Eye (tissue), 1 donor: ENCODE results near the gene ZC3HAV1.
"Not testable (repeated sequence)": the region's sequence is repeated elsewhere in the genome, so short reads cannot be mapped to it uniquely, and the experiment has no call there.

Experiments used
- DNase-seq: peaks from one replicate; pipeline ENCODE4 v3.0.0-alpha.2; 2015

The ZC3HAV1 gene

DNA sequence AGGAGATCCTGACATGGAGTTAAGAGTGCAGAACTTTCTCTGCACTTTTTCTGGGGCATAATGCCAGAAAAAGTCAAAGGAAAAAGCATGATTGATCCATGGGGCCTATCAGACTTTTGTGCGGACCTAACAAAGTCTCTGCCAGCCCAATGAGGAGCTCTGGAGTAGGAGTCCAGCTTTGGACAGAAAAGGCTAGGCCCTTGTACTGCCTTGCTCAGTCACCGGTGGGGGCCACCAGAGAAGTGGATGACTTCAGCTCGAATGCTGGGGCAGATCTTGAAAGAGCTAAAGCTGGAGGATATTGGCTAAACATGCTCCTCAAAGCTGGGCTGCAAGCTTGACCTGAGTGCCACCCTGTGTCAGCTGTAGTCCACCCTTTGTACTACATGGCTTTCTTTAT is 2.8 kb upstream of the ZC3HAV1 start:
- DNase-seq, result no peak

DNA sequence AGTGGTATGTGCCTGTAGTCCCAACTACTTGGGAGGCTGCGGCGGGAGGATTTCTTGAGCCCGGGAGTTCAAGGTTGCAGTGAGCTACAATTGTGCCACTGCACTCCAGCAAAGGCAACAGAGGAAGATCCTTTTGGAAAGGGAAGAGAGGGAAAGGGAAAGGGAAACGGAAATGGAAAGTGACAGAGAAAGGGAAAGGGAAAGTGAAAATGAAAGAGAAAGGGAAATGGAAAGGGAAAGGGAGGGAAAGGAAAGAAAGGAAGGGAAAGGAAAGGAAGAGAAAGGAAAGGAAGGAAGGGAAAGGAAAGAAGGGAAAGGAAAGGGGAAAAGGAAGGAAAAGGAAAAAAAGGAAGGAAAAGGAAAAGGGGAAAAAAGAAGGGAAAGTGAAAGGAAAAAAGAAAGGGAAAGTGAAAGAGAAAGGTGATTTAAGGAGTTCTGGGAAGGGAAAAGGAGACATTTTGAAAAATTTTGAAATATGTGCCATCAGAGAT is 2.3 kb upstream of the ZC3HAV1 start:
- no peak for DNase-seq

DNA sequence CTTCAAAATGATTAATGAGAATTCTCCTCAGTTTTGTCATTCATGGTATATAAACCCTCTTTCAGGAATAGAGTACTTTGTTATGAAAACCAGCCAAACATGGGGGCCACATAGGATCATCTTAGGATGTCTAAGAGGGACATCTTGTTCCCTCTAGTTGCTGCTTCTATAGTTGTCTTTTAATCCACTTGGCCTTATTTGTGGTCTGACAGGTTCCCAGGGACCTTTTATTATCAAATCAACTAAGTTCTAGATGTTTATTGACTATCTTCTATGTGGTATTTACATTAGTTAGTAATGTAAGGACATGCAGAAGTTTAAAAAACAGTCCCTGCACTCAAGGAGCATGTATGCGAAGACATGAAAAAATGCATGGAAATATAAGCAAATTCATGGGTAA is 1.6 kb upstream of the ZC3HAV1 start:
- no peak for DNase-seq

GRCh38 chr7:139109983-139110411 is 477 bp upstream of the ZC3HAV1 start:
- DNase-seq, result no peak

GRCh38 chr7:139108266-139109187 is 993 bp downstream of the ZC3HAV1 start:
- DNase-seq, result peak; percentile 45

- no peak for DNase-seq
Measured at GRCh38 chr7:139106959-139107358, 2.6 kb downstream of the ZC3HAV1 start.

DNA sequence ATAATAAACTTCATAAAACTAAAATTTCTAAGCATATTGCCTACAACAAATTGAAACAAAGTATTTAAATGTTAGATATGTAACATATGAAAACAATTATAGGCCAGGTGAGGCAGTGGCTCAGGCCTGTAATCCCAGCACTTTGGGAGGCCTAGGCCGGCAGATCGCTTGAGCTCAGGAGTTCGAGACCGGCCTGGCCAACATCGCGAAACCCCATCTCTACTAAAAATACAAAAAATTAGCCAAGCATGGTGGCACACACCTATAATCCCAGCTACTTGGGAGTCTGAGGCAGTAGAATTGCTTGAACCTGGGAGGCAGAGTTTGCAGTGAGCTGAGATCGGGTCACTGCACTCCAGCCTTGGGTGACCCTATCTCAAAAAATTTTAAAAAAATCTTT is 3.3 kb downstream of the ZC3HAV1 start:
- DNase-seq, result not testable (repeated sequence)

GRCh38 chr7:139105484-139105883 is 4.0 kb downstream of the ZC3HAV1 start:
- no peak for DNase-seq

- no peak for DNase-seq
Measured at GRCh38 chr7:139104091-139104450, 5.4 kb downstream of the ZC3HAV1 start.

DNA sequence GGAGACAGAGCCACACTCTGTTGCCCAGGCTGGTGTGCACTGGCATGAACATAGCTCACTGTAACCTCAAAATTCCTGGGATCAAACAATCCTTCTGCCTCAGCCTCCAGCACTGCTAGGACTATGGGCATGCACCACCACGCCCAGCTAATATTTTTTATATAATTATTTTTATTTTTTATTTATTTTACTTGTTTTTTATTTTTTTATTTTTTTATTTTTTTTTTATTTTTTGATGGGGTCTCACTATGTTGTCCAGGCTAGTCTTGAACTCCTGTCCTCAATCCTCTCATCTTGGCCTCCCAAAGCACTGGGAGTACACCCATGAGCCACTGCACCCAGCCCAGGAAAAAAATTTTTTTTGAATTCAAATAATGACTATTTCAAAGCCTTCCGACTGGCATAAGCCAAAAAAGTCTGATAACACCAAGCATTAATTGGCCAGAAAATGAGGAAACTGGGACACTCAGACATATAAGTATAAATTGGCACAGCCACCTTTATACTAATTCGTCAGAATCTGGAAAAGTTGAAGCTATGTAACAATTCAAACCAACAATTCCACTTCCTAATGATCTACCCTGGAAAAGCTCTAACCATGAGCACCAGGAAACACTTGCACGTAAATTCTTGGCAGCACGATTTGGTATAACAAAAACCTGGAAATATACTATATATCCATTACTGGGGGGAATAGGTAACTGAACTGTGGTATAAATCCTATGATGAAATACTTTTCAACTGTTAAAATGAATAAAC is 6.3 kb downstream of the ZC3HAV1 start:
- no peak for DNase-seq

DNA sequence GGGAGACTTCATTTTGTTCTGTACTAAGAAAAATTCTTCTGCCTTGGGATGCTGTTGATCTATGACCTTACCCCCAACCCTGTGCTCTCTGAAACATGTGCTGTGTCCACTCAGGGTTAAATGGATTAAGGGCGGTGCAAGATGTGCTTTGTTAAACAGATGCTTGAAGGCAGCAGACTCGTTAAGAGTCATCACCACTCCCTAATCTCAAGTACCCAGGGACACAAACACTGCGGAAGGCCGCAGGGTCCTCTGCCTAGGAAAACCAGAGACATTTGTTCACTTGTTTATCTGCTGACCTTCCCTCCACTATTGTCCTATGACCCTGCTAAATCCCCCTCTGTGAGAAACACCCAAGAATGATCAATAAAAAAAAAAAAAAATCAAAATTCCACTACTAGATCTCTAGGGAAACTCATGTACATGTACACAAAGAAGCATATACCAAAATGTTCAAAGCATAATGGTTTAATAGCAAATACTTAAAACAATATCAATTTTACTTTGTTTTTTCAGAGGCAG is 7.8 kb downstream of the ZC3HAV1 start:
- not testable (repeated sequence) for DNase-seq

GRCh38 chr7:139099172-139099947 is 10.2 kb downstream of the ZC3HAV1 start:
- DNase-seq, result no peak

DNA sequence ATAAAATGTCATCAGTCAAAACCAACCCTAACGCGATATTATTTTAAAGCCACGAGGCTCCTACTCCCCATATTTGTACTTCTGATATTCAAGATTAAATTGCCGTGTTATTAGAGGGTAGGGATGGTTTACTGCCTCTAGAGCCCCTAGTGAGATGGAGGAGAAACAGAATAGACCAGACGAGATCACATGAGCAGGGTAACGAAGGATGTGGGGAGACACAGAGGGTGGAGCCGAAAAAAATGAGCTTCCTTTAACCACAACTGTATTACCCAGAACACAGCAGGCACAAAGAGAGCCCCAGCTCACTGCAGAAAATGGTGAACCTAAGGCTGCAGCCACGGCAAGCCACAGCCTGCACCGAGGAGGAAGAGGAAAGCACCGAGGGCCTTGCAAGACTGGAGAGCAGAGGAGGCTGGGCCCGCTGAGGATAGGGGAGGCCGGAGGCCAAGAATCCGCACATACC is 14.3 kb downstream of the ZC3HAV1 start:
- DNase-seq, result no peak

DNA sequence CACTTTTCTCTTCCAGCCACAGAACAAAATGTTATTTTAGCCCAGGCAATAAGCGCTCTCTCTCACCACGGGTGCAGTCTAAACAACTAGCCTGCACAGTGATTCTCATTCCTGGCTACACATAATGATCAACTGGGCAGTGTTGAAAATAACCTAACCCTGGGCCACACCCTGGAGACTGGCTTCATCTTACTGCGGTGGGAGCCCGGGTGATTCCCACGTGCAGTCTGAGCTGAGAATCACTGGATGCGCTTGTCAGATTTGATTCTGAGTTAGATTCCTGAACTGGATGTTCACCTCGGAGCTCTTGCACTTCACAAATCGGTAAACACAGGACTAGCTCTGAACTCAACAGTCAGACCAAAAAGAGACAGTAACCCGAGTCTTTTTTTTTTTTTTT is 14.9 kb downstream of the ZC3HAV1 start:
- DNase-seq, result no peak

- no peak for DNase-seq
Measured at GRCh38 chr7:139094030-139094429, 15.5 kb downstream of the ZC3HAV1 start.

DNA sequence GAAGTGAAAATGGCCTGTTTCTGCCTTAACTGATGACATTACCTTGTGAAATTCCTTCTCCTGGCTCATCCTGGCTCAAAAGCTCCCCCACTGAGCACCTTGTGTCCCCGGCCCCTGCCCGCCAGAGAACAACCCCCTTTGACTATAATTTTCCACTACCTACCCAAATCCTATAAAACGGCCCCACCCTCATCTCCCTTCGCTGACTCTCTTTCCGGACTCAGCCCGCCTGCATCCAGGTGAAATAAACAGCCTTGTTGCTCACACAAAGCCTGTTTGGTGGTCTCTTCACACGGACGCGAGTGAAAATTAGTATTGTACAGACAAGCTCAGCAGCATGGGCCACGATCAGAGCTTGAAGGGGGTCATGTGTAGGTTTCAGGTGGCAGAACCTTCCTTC is 16.0 kb downstream of the ZC3HAV1 start:
- DNase-seq, result not testable (repeated sequence)

DNA sequence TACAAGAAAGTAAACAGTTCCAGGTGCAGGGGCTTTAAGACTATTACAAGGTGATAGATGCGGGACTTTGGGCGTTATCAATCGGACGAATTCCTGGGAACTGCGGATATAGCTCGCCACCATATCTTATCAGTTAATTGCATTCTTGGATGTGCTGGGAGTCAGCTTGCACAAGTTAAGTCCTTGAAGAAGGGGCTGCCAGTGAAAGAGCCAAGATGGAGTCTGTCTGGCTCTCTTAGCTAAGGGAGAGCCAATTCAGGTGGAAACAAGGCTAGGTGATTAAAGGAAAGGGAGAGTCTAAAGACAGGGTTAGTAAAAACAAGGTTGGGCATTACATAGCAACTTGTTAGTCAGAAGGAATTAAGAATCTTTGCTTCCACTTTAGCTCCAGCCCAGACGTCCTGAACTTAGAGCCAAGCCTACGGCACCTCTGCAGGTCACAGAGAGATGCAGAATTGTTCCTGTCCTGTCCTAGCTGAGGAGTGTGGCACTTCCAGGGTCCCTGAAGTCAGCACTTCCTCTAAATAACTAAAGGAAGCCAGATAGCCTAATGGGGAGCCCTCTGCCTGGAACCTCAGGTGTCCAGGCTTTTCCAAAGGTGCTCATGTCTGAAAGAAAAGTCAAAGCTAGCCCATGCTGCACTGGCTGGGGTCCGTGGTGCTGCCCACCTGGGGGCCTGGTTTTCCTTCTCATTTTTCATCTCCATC is 17.3 kb downstream of the ZC3HAV1 start:
- no peak for DNase-seq

- DNase-seq, result no peak
Measured at GRCh38 chr7:139091677-139091996, 17.9 kb downstream of the ZC3HAV1 start.

- no peak for DNase-seq
Measured at GRCh38 chr7:139089118-139089517, 20.4 kb downstream of the ZC3HAV1 start.

DNA sequence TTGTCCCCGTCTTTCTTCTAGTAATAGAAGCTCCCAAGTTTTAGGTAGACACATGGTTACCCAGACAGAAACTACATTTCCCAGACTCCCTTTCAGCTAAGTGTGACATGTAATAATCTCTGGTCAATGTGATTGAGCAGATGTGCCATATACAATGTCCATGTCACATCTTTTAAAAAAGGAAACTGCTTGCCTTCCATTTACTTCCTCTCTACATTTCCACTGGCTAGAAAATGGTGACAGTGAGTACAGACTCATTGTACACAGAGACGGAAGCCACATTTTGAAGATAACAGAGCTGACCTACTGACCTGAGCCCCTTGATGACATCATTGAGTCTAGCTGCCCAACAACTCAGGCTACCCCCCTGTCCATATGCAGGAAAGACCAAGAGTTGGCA is 21.3 kb downstream of the ZC3HAV1 start:
- DNase-seq, result no peak

DNA sequence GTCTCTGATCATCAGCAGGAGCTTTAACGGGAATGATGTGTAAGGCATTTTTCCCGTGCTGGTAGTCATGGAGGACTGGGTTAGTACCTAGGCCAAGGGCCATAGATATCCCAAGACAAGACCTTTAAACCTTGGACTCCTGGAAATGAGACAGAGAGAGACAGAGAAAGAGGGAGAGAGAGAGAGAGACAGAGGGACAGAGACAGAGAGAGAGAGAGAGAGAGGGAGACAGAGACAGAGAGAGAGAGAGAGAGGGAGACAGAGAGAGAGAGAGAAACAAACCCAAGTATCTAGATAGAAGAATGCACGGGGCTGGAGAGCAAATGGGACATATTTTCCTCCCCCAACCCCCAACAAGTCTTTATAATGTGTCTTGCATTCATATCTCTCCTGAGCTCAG is 22.3 kb downstream of the ZC3HAV1 start:
- DNase-seq, result no peak

DNA sequence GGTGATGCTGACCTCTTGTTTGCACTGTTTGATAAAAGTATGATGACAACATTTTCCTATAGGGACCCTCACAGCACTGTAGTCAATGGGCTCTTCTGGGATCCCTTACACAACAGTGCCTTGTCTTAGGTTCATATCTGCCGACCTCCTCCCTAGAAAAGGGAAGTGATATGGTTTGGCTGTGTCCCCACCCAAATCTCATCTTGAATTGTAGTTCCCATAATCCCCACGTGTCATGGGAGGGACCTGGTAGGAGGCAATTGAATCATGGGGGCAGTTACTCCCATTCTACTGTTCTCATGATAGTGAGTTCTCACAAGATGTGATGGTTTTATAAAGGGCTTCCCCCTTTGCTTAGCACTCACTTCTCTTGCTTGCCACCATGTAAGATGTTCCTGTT is 23.1 kb downstream of the ZC3HAV1 start:
- no peak for DNase-seq
